WTC11 (cell line): Measurements from ENCODE around the gene IL34. TPM values are rescaled to one million over a fixed set of nuclear protein-coding genes. Genes with fewer than 3 reads are reported as not detected.

Experiments
- ATAC-seq: fragments of 200-7000 bp; cut with Tn5 transposase; 2 replicates; pipeline ENCODE4 v1.10.0; 2021; ENCODE audit warnings: mild to moderate bottlenecking, moderate library complexity
- CTCF ChIA-PET: fragments of 300-600 bp; sonication (Branson Sonifier 250); formaldehyde crosslinking; loops from one replicate; lab custom pipeline; 2021; ENCODE audit warnings: antibody characterized with exemption; lab: Charles Lee
- POLR2A ChIA-PET: fragments of 350-600 bp; sonication (Branson Sonifier 250); formaldehyde crosslinking; loops from one replicate; lab custom pipeline; 2021; ENCODE audit warnings: antibody characterized with exemption; lab: Charles Lee
- DNase-seq: peaks from one replicate; pipeline ENCODE4 v3.0.0; 2021; ENCODE audit warnings: low spot score
- H3K27ac Mint-ChIP-seq: 2 replicates; pipeline ENCODE4 v1.8.0; 2021; ENCODE audit warnings: mixed read lengths
- H3K27me3 Mint-ChIP-seq: 2 replicates; pipeline ENCODE4 v1.8.0; 2021; ENCODE audit warnings: low read depth, mild to moderate bottlenecking, moderate library complexity, mixed read lengths
- H3K36me3 Mint-ChIP-seq: 2 replicates; pipeline ENCODE4 v1.8.0; 2021; ENCODE audit warnings: mixed read lengths
- H3K4me1 Mint-ChIP-seq: 2 replicates; pipeline ENCODE4 v1.8.0; 2022; ENCODE audit warnings: mixed read lengths
- H3K4me3 Mint-ChIP-seq: 2 replicates; pipeline ENCODE4 v1.8.0; 2021; ENCODE audit warnings: mild to moderate bottlenecking, moderate library complexity, mixed read lengths
- H3K9me3 Mint-ChIP-seq: 2 replicates; pipeline ENCODE4 v1.8.0; 2021; ENCODE audit warnings: mixed read lengths
- CREB1 ChIP-seq: sonication (generic); formaldehyde crosslinking; IDR thresholded peaks from 2 replicates; pipeline ENCODE4 v1.8.0; 2023; ENCODE audit warnings: mild to moderate bottlenecking, missing genetic modification reagents
- CTCF ChIP-seq: fragments of 200-600 bp; IDR thresholded peaks from 2 replicates; pipeline ENCODE4 v1.8.0; 2022; ENCODE audit warnings: antibody characterized with exemption
- E2F5 ChIP-seq: sonication (generic); formaldehyde crosslinking; IDR thresholded peaks from 2 replicates; pipeline ENCODE4 v1.8.1; 2022; ENCODE audit warnings: mild to moderate bottlenecking, moderate library complexity, missing genetic modification reagents
- ELF4 ChIP-seq: sonication (generic); formaldehyde crosslinking; IDR thresholded peaks from 2 replicates; pipeline ENCODE4 v1.8.1; 2022; ENCODE audit warnings: low read depth, mild to moderate bottlenecking, moderate library complexity, missing genetic modification reagents
- ETV6 ChIP-seq: sonication (generic); formaldehyde crosslinking; IDR thresholded peaks from 2 replicates; pipeline ENCODE4 v1.8.1; 2022; ENCODE audit warnings: mild to moderate bottlenecking, missing genetic modification reagents
- GABPB1 ChIP-seq: sonication (generic); formaldehyde crosslinking; IDR thresholded peaks from 2 replicates; pipeline ENCODE4 v1.8.1; 2023; ENCODE audit warnings: mild to moderate bottlenecking, missing genetic modification reagents
- JAZF1 ChIP-seq: fragments of 250-450 bp; sonication (Bioruptor Pico); IDR thresholded peaks from 2 replicates; pipeline ENCODE4 v1.9.0; 2021; ENCODE audit warnings: moderate library complexity, mild to moderate bottlenecking, inconsistent platforms
- JUN ChIP-seq: sonication (generic); formaldehyde crosslinking; IDR thresholded peaks from 2 replicates; pipeline ENCODE4 v1.8.0; 2023; ENCODE audit warnings: mild to moderate bottlenecking, missing genetic modification reagents
- MXD4 ChIP-seq: fragments of 250-450 bp; sonication (Bioruptor Pico); IDR thresholded peaks from 2 replicates; pipeline ENCODE4 v1.8.0; 2021; ENCODE audit warnings: mild to moderate bottlenecking, moderate library complexity, borderline replicate concordance
- NFATC4 ChIP-seq: fragments of 250-450 bp; sonication (Bioruptor Pico); IDR thresholded peaks from 2 replicates; pipeline ENCODE4 v1.9.0; 2021; ENCODE audit warnings: mild to moderate bottlenecking
- NR3C1 ChIP-seq: sonication (generic); formaldehyde crosslinking; conservative IDR thresholded peaks from 2 replicates; pipeline ENCODE4 v1.8.1; 2023; ENCODE audit warnings: low read depth, mild to moderate bottlenecking, missing genetic modification reagents
- PRRX2 ChIP-seq: fragments of 250-450 bp; sonication (Bioruptor Pico); IDR thresholded peaks from 2 replicates; pipeline ENCODE4 v1.8.0; 2021; ENCODE audit warnings: mild to moderate bottlenecking
- STAT6 ChIP-seq: sonication (generic); formaldehyde crosslinking; conservative IDR thresholded peaks from 2 replicates; pipeline ENCODE4 v1.8.1; 2023; ENCODE audit warnings: mild to moderate bottlenecking, low read depth, missing genetic modification reagents, moderate library complexity
- TCF7 ChIP-seq: sonication (generic); formaldehyde crosslinking; IDR thresholded peaks from 2 replicates; pipeline ENCODE4 v1.8.0; 2022; ENCODE audit warnings: mild to moderate bottlenecking, low read depth, missing genetic modification reagents, moderate library complexity
- ZNF121 ChIP-seq: sonication (generic); formaldehyde crosslinking; IDR thresholded peaks from 2 replicates; pipeline ENCODE4 v1.8.0; 2023; ENCODE audit warnings: missing genetic modification reagents
- ZNF281 ChIP-seq: sonication (generic); formaldehyde crosslinking; IDR thresholded peaks from 2 replicates; pipeline ENCODE4 v1.8.0; 2023; ENCODE audit warnings: mild to moderate bottlenecking, missing genetic modification reagents
- ZNF416 ChIP-seq: fragments of 250-450 bp; sonication (Bioruptor Pico); IDR thresholded peaks from 2 replicates; pipeline ENCODE4 v1.9.0; 2021; ENCODE audit warnings: mild to moderate bottlenecking, inconsistent platforms
- ZNF532 ChIP-seq: fragments of 250-450 bp; sonication (Bioruptor Pico); IDR thresholded peaks from 2 replicates; pipeline ENCODE4 v1.9.0; 2021; ENCODE audit warnings: mild to moderate bottlenecking, borderline replicate concordance
- ZSCAN18 ChIP-seq: fragments of 250-450 bp; sonication (Bioruptor Pico); IDR thresholded peaks from 2 replicates; pipeline ENCODE4 v2.1.2; 2022; ENCODE audit warnings: mild to moderate bottlenecking, moderate library complexity
- total RNA-seq: library from RNA; stranded (reverse); gene quantifications from 3 replicates; pipeline ENCODE4 v1.2.3, GENCODE V29; 2021

The IL34 gene
- total RNA-seq, 1 experiment from 2014 or later = 8.8 TPM

- TF ChIP-seq NR3C1 (CRISPR knock-in tag) = no peak
- no peak for TF ChIP-seq JUN
- no peak for TF ChIP-seq NFATC4 (CRISPR knock-in tag)
- TF ChIP-seq ETV6 (CRISPR knock-in tag) = no peak
Observed at GRCh38 chr16:70657956-70658355, 11.6 kb downstream of the IL34 start (continued).

- DNase-seq (no peak), ATAC-seq (no peak)
- Mint-ChIP-seq H3K27ac (no peak overlapping the region), H3K27me3 (no peaks in the 10 kb centered on the region), H3K36me3 (no peaks in the 10 kb centered on the region), H3K4me3 (no peak overlapping the region), H3K9me3 (no peaks in the 10 kb centered on the region), H3K4me1 (peaks cover 17% of the 10 kb centered on the region)
- ChIA-PET CTCF (interaction anchor here (3.0 kb wide), 2 partner anchors 20 to 112 kb away, joined by 12 to 20 read pairs; no protein-coding TSS in a partner anchor), POLR2A (interaction anchor here (0.7 kb wide), 1 partner anchor 268 kb away, joined by 4 read pairs; no protein-coding TSS in a partner anchor)
- TF ChIP-seq NFATC4 (CRISPR knock-in tag) = no peak
- TF ChIP-seq ETV6 (CRISPR knock-in tag) = no peak
- no peak for TF ChIP-seq ZSCAN18 (CRISPR knock-in tag)
- no peak for TF ChIP-seq ZNF281 (CRISPR knock-in tag)
- TF ChIP-seq NR3C1 (CRISPR knock-in tag) = no peak
- no peak for TF ChIP-seq PRRX2
- TF ChIP-seq ELF4 (CRISPR knock-in tag) = no peak
- no peak for TF ChIP-seq CREB1
- no peak for TF ChIP-seq TCF7 (CRISPR knock-in tag)
- no peak for TF ChIP-seq ZNF121 (CRISPR knock-in tag)
- TF ChIP-seq JAZF1 = no peak
- no peak for TF ChIP-seq STAT6 (CRISPR knock-in tag)
- TF ChIP-seq GABPB1 = no peak
- no peak for TF ChIP-seq ZNF416 (CRISPR knock-in tag)
- TF ChIP-seq E2F5 (CRISPR knock-in tag) = no peak
- no peak for TF ChIP-seq MXD4 (CRISPR knock-in tag)
- TF ChIP-seq CTCF = no peak
- TF ChIP-seq ZNF532 (CRISPR knock-in tag) = no peak
Observed at GRCh38 chr16:70658921-70659320, 12.6 kb downstream of the IL34 start.
